IPS DF 4.7 (cell line): ENCODE measurements around the gene OR4C5.
"Not testable (repeated sequence)": the region's sequence is repeated elsewhere in the genome, so short reads cannot be mapped to it uniquely, and the experiment has no call there.

Experiments used
- DNase-seq: peaks from one replicate; pipeline ENCODE4 v3.0.0-alpha.2; 2013; ENCODE audit warnings: low spot score; ENCODE audit errors: extremely low read depth

The OR4C5 gene

DNA sequence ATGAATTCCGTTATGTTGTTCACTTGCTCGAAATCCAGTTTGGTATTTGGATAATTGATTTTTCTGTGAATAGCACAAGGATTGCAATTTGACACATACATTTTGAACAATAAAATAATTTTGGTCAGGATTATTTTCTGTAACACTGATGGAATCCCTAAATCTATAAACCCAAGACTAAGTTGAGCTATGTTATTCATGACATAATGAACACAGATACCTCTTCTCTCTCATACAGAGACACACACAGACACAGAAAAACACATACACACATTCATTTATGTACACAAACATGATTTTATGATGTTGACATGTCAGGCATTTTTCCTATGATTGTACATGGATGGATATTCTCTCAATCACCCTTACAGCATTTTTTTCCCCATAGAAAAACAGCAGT, at the start of gene OR4C5:
OR4C5 (minus strand) TSS at position 101 of the 400 bp plus-strand sequence; CDS start at position 101, 0 bp downstream.
- DNase-seq: no peak

DNA sequence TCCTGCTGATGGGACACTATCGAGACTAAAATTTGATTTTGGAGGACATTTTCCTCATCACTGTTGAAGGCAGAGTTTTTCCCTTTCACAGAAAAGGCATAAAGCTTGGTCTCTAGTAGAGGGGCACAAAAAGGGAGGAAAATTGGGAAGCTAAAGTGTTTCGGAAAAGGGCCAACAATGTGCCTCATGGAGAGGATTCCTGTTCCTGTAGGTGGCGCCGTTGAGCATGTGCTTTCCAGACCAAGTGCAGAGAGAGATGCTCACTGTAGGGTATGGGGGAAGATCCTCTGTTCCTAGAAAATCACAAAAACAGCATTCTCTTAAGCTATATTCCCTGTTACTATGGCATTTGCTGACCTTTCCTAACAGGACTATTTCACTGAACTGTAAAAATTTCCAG, 18.4 kb upstream of the OR4C5 start:
- peak; percentile 1 for DNase-seq

DNA sequence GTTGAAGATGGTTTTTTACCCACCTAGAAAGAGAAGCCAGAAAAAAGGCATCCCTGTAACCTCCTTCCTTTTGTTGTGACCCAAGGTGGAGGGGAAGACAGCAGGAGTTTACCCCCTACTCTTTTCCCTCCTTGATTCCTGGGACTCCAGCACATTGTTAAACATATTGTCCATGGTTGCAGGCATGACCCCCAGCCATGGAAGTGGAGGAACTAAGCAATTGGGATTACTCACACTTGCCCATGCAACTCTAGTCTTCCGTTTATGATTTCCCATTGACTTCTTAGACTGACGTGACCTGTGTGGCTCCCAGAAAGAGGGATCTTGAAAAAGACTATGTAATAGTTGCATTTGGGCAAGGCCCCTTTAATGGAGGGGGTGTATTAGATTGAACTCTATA, 17.9 kb upstream of the OR4C5 start:
- DNase-seq: not testable (repeated sequence)

DNA sequence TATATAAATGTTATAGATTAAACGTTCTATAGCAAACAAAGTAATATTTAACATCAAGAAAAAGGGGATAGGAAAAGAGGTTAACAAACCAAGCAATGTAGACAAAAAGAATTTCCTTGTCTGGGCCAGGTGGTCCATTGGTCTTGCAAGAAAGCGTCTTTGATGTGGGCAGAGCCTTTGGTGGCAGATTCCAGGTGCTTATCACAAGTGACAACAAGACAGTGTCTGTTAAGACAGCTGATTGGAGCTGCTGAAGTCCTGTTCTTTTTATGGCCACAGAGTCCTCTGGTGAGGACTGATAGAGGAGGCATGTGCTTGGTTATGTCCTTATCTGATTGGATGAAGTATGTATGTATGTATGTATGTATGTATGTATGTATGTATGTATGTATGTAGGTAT, 5.0 kb downstream of the OR4C5 start:
- not testable (repeated sequence) for DNase-seq

DNA sequence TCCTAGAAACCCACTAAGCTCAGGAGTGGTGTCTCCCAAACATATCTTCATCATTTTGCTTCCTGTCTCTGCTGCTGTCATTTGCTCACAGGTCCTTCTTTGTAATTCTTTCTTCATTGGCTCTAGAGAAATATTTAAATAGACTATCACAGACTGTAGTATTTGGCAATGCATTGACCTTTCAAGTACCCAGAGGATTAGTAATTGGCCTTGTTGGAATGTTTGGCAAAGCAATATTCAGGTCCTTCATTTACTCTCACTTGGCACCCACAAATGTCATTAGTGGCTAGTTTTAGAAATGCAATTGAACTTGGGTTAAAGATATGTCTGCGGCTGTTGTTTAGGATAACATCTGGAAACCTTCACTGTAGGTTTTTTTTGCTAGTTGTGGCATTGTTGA, 11.6 kb downstream of the OR4C5 start:
- no peak for DNase-seq

DNA sequence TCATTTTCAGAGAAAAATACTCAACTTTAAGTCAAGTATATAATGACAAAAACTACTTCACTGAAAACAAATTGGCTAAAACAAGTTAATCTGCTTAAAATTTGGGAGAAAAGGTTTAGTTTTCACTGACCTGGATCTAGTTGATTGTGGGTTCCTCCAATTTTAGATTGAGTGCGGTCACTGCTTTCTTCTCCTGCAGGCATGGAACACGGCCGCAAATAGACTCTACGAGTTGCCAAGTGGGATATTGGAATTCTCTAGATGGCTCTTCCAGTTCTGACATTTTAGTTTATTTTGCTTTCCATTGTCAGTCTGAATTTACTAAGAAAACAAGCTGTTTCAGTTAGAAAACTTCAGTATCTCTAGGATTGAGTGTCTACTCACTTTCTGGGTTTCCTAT, 12.3 kb downstream of the OR4C5 start:
- DNase-seq: no peak

DNA sequence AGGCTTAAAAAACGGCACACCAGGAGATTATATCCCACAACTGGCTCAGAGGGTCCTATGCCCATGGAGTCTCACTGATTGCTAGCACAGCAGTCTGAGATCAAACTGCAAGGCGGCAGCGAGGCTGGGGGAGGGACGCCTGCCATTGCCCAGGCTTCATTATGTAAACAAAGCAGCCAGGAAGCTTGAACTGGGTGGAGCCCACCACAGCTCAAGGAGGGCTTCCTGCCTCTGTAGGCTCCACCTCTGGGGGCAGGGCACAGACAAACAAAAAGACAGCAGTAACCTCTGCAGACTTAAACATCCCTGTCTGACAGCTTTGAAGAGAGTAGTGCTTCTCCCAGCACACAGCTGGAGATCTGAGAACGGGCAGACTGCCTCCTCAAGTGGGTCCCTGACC, 20.0 kb downstream of the OR4C5 start:
- not testable (repeated sequence) for DNase-seq

DNA sequence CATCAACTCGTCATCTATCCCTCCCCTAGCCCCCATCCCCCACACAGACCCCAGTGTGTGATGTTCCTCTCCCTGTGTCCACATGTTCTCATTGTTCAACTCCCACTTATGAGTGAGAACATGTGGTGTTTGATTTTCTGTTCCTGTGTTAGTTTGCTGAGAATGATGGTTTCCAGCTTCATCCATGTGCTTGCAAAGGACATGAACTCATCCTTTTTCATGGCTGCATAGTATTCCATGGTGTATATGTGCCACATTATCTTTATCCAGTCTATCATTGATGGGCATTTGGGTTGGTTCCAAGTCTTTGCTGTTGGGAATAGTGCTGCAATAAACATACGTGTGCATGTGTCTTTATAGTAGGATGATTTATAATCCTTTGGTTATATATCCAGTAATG, 23.8 kb downstream of the OR4C5 start:
- DNase-seq: not testable (repeated sequence)

DNA sequence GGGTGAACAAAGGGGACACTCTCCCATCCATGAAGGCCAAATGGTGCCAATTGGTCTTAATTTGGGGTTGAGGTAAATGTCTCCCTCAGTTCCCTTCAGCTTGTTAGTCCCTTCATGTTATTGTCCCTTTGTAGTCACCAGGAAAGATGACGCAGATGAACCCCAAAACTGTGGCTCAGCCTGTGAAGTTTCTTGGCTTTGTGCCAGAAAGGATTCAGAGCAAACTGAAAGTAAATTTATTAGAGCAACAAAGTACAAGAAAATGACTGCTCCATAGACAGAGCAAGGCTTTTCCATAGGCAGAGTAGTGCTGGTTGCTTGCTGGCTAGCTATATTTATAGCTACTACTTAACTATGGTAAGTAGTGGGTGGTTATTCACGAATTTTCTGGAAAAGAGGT, 24.8 kb downstream of the OR4C5 start:
- no peak for DNase-seq

DNA sequence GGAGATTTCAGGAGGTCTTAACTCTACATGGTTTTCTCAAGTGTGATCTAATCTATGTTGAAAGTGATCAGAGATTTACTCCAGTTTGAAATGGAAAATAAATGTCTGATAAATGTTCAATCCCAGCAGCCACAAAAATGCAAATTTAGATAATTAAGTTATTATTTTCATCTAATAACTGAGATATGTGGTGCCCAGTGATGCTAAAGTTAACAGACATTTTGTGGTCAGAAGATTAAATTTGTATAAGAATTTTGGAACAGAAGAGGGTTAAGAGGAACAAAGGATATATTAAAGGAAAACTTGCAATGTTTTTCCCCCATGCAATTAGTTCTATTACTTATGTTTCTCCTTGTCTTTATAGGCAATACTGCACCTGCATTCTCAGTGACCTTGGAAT, 41.6 kb downstream of the OR4C5 start, which contains the start of gene OR4C3:
OR4C3 (plus strand) TSS at position 301 of the 400 bp plus-strand sequence. CDS start 102 bp downstream, outside the sequence.
- not testable (repeated sequence) for DNase-seq

DNA sequence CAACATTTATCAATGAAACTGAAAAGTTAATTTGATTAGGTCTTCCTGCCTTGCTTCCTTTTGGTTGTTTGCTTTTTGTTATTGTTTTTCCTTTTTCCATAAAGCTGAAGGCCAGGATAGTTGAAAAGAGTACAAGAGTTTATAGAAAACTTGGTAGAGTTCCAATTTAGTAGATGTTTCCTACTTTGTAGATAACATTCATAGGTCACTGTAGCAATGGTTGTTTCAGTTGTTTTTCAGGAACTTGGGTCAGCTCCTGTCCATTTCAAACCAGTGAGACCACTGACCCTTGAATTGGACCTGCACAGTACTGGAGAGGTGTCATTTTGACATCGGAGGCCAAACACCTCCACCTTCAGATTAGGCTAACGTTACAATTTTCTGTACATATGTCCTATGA, 46.5 kb downstream of the OR4C5 start:
- not testable (repeated sequence) for DNase-seq
